ENCODE results near the gene TRERF1.

GRCh38 chr6:42440027-42440426 lies 11.7 kb downstream of the TRERF1 start:
- TF ChIP-seq CTCF (optimal IDR thresholded peaks at IDR 0.05 in 1 of 3, IDR thresholded peaks at IDR 0.05 in 1 of 3, conservative IDR thresholded peaks at IDR 0.05 in 1 of 3; ENCODE audit: extremely low read depth in 1 of 3, insufficient read depth in 2 of 3, low read length in 3 of 3): no peak
- no peak for TF ChIP-seq EZH2 (IDR thresholded peaks at IDR 0.05; ENCODE audit: low read length)

Measured in keratinocyte (primary cell).